DND-41 (cell line): Measurements from ENCODE around the gene IRX2.

Experiments
- CTCF ChIP-seq: IDR thresholded peaks from 2 replicates; pipeline ENCODE4 v1.5.1; 2012; ENCODE audit warnings: borderline replicate concordance, low read length, moderate library complexity, mild to moderate bottlenecking; ENCODE audit not compliant: poor library complexity, severe bottlenecking; ENCODE audit errors: extremely low read depth
- EZH2 ChIP-seq: IDR thresholded peaks from 3 replicates; pipeline ENCODE4 v1.6.1; 2012; ENCODE audit warnings: borderline replicate concordance, low read depth, mild to moderate bottlenecking, moderate library complexity, low read length, inconsistent platforms; ENCODE audit not compliant: severe bottlenecking

GRCh38 chr5:2703615-2704014 is 47.9 kb downstream of the IRX2 start:
- TF ChIP-seq CTCF (no peak), EZH2 (no peak)
